ENCODE results near the gene IMP4.

The IMP4 gene

DNA sequence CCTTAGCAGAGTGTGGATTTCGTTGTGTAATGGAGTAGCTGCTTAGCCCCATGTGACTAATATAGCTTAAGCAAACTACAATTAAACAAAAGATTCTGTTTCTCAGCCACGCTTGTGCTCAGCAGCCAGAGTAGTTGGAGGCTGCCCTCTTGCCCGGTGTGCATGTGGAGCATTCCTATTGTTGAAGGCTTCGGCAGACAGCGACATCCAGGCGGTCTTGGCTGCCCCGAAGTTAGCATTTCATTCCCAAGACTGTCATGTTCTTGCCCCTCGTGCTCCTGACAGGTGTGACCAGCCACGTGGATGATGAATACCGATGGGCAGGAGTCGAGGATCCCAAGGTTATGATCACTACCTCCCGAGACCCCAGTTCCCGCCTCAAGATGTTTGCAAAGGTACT, 2.4 kb downstream of the IMP4 start:
- Mint-ChIP-seq H3K36me3 (ENCODE audit: low read depth) (peaks cover 90% of the 10 kb centered on the region), H3K4me3 (peak overlapping the region; percentile 100), H3K9me3 (no peaks in the 10 kb centered on the region), H3K4me1 (ENCODE audit: low read depth) (peaks cover 68% of the 10 kb centered on the region), H3K27ac (peak overlapping the region; percentile 99), H3K27me3 (no peaks in the 10 kb centered on the region)
- DNase-seq: no peak

DNA sequence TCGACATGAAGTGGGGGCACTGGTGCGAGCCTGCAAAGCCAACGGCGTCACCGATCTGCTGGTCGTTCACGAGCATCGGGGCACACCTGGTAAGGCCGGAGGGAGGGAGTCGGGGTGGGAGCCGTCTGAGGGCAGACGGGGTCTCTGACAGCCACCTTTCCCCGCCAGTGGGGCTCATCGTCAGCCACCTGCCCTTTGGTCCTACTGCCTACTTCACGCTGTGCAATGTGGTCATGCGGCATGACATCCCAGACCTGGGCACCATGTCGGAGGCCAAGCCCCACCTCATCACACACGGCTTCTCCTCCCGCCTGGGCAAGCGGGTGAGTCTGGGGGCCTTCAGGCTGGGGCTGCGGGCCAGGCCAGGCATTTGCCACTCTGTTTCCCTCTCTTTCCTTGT, 2.9 kb downstream of the IMP4 start:
- DNase-seq: no peak
- Mint-ChIP-seq H3K4me1 (ENCODE audit: low read depth) (peaks cover 66% of the 10 kb centered on the region), H3K27me3 (no peaks in the 10 kb centered on the region), H3K9me3 (no peaks in the 10 kb centered on the region), H3K27ac (peak overlapping the region; percentile 99), H3K4me3 (no peak overlapping the region), H3K36me3 (ENCODE audit: low read depth) (peaks cover 89% of the 10 kb centered on the region)

DNA sequence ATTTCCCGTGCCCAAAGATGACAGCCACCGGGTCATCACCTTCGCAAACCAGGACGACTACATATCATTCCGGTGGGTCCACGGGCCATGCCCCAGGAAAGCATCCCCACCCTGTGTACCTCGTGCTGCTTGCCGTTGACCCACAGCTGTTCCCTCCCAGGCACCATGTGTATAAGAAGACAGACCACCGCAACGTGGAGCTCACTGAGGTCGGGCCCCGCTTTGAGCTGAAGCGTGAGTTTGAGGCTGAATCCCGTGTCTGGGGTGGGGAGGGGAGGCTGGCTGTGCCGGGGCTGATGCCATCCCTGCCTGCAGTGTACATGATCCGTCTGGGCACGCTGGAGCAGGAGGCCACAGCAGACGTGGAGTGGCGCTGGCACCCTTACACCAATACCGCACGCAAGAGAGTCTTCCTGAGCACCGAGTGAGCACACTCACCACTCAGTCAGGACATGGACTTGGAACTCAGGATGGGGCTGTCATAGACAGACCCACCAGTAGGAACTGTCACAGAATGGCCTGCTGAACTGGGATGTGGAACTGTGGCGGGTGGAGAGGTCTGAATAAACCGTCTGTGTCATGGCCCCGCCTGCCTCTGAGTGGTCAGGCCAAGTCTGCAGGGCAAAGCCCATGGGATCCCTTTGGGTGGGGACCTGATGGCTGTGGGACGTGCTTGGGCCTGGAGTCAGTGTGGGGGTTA, 3.5 kb downstream of the IMP4 start:
- peaks cover 63% of the 10 kb centered on the region for H3K4me1 Mint-ChIP-seq (ENCODE audit: low read depth)
- DNase-seq: no peak
- H3K27me3 Mint-ChIP-seq: no peaks in the 10 kb centered on the region
- no peaks in the 10 kb centered on the region for H3K9me3 Mint-ChIP-seq
- peaks cover 91% of the 10 kb centered on the region for H3K36me3 Mint-ChIP-seq (ENCODE audit: low read depth)
- peak overlapping the region; percentile 87 for H3K27ac Mint-ChIP-seq
- H3K4me3 Mint-ChIP-seq: no peak overlapping the region

- Mint-ChIP-seq H3K4me3 (no peak overlapping the region), H3K27me3 (no peaks in the 10 kb centered on the region), H3K36me3 (ENCODE audit: low read depth) (peaks cover 91% of the 10 kb centered on the region), H3K4me1 (ENCODE audit: low read depth) (peaks cover 62% of the 10 kb centered on the region), H3K9me3 (no peaks in the 10 kb centered on the region), H3K27ac (peak overlapping the region; percentile 87)
- no peak for DNase-seq
These were observed 4.0 kb downstream of the IMP4 start for GRCh38 chr2:130346741-130347066.

DNA sequence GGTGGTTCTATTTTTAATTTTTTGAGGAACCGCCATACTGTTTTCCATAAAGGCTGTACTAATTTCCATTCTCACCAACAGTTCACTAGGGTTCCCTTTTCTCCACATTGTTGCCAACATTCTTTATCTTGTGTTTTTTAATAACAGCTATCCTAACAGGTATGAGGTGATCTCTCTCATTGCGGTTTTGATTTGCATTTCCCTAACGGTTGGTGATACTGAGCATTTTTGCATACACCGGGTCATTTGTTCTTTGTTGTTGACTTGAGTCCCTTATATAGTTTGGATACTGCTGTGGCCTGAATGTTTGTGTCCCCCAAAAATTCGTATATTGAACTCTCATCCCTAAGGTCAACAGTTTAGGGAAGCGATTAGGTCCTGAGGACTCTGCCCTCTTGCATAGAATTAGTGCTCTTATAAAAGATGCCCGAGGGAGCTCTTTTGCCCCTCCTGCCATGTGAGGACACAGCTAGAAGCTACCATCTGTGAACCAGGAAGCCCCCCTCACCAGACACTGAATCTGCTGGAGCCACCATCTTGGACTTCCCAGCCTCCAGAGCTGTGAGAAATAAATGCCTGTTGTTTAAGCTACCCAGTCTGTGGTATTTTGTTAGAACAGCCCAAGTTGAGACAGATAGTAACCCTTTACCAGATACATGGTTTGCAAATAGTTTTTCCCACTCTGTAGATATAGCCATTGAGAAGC, 4.7 kb downstream of the IMP4 start:
- no peaks in the 10 kb centered on the region for H3K27me3 Mint-ChIP-seq
- no peak for DNase-seq
- no peak overlapping the region for H3K4me3 Mint-ChIP-seq
- H3K4me1 Mint-ChIP-seq (ENCODE audit: low read depth): peaks cover 59% of the 10 kb centered on the region
- peak overlapping the region; percentile 71 for H3K27ac Mint-ChIP-seq
- H3K36me3 Mint-ChIP-seq (ENCODE audit: low read depth): peaks cover 84% of the 10 kb centered on the region
- H3K9me3 Mint-ChIP-seq: no peaks in the 10 kb centered on the region

GRCh38 chr2:130349174-130349573, 6.5 kb downstream of the IMP4 start:
- Mint-ChIP-seq H3K27me3 (no peaks in the 10 kb centered on the region), H3K36me3 (ENCODE audit: low read depth) (peaks cover 66% of the 10 kb centered on the region), H3K9me3 (no peaks in the 10 kb centered on the region), H3K4me1 (ENCODE audit: low read depth) (peaks cover 57% of the 10 kb centered on the region), H3K27ac (peak overlapping the region; percentile 31), H3K4me3 (no peak overlapping the region)
- no peak for DNase-seq

DNA sequence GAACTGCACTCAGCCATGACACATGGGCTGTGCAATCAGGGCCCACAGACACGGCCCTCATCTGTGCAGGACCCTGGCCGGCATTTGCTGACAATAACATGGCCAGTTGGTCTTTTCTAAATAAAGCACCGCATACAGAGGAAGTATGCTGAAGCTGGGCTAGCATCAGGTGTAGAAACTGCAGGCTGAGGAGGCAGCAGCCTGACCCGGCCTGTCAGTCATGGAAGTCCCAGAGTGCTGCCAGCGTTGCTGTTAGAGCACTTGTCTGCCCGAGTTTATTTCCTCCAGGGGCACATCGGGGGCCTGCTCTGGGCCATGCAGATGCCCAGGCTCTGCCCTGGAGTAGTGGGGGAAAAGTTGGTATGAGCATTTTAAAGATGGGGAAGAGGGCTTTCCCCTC, 9.0 kb downstream of the IMP4 start:
- Mint-ChIP-seq H3K4me3 (no peak overlapping the region), H3K36me3 (ENCODE audit: low read depth) (peaks cover 41% of the 10 kb centered on the region), H3K4me1 (ENCODE audit: low read depth) (peaks cover 45% of the 10 kb centered on the region), H3K27me3 (peaks cover 2% of the 10 kb centered on the region), H3K9me3 (no peaks in the 10 kb centered on the region), H3K27ac (peak overlapping the region; percentile 11)
- no peak for DNase-seq

- Mint-ChIP-seq H3K4me3 (no peak overlapping the region), H3K27ac (no peak overlapping the region)
These were observed 9.5 kb downstream of the IMP4 start for GRCh38 chr2:130352237-130352636.

DNA sequence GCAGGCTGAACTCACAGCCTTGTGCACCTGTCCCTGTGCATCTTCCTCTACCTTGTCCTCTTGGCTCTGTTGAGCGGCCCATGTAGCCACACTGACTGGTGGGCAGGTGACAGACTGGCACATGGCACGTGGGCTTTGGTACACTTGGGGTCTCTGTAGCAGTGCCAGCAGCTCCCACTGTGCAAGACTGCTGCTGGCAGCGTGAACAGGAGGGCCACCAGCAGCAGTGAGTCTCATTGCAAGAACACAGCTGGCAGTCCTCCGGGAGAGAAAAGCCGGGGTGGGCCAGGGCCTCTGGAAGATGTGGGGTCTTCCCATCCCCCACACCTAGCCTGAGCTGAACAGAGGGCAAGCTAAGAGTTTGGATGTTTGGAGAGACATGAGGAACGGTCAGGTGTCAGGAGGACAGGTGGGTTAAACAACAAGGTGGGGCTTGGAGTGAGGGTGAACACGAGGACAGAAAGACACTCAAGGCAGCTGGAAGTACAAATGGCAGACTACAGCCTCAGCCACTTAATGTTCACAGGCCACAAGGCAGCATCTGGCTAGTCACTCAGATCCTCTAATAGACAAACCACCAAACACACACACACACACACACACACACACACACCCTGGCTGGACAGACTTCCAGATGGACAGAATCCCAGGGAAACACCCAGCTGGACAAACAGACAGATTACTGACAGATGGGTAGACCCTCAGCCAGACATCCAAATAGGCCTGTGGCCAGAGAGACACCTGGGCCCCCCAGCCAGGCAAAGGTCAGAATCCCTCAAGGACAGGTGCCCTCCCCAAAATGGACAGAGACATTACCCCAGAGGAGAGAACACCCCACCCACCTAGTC, 10.8 kb downstream of the IMP4 start:
- Mint-ChIP-seq H3K36me3 (ENCODE audit: low read depth) (peaks cover 23% of the 10 kb centered on the region), H3K4me3 (no peak overlapping the region), H3K27ac (no peak overlapping the region), H3K9me3 (no peaks in the 10 kb centered on the region), H3K27me3 (peaks cover 4% of the 10 kb centered on the region), H3K4me1 (ENCODE audit: low read depth) (peaks cover 27% of the 10 kb centered on the region)
- no peak for DNase-seq

More at GRCh38 chr2:130352237-130352636, 9.5 kb downstream of the IMP4 start:
- DNase-seq: no peak
- Mint-ChIP-seq H3K36me3 (ENCODE audit: low read depth) (peaks cover 36% of the 10 kb centered on the region), H3K9me3 (no peaks in the 10 kb centered on the region), H3K4me1 (ENCODE audit: low read depth) (peaks cover 40% of the 10 kb centered on the region), H3K27me3 (peaks cover 4% of the 10 kb centered on the region)

GRCh38 chr2:130354139-130354428, 11.4 kb downstream of the IMP4 start:
- H3K4me3 Mint-ChIP-seq: no peak overlapping the region
- H3K27me3 Mint-ChIP-seq: peaks cover 4% of the 10 kb centered on the region
- H3K4me1 Mint-ChIP-seq (ENCODE audit: low read depth): peaks cover 22% of the 10 kb centered on the region
- H3K9me3 Mint-ChIP-seq: no peaks in the 10 kb centered on the region
- peaks cover 17% of the 10 kb centered on the region for H3K36me3 Mint-ChIP-seq (ENCODE audit: low read depth)
- no peak overlapping the region for H3K27ac Mint-ChIP-seq
- no peak for DNase-seq

- Mint-ChIP-seq H3K36me3 (ENCODE audit: low read depth) (peaks cover 10% of the 10 kb centered on the region), H3K4me3 (peak overlapping the region; percentile 75), H3K27ac (peak overlapping the region; percentile 50), H3K4me1 (ENCODE audit: low read depth) (peaks cover 17% of the 10 kb centered on the region), H3K9me3 (no peaks in the 10 kb centered on the region), H3K27me3 (peaks cover 4% of the 10 kb centered on the region)
- no peak for DNase-seq
These were observed 12.5 kb downstream of the IMP4 start for GRCh38 chr2:130355172-130355577.

GRCh38 chr2:130355578-130356431, 13.1 kb downstream of the IMP4 start, which contains the start of gene PTPN18:
PTPN18 (plus strand) TSS chr2:130356056; CDS start chr2:130356108, 52 bp downstream.
- peaks cover 4% of the 10 kb centered on the region for H3K27me3 Mint-ChIP-seq
- no peaks in the 10 kb centered on the region for H3K9me3 Mint-ChIP-seq
- peak within 1 kb of the TSS; percentile 50 for H3K27ac Mint-ChIP-seq
- peaks cover 14% of the 10 kb centered on the region for H3K4me1 Mint-ChIP-seq (ENCODE audit: low read depth)
- peak; percentile 78 for DNase-seq
- peak within 1 kb of the TSS; percentile 75 for H3K4me3 Mint-ChIP-seq
- peaks cover 4% of the 10 kb centered on the region for H3K36me3 Mint-ChIP-seq (ENCODE audit: low read depth)

- Mint-ChIP-seq H3K4me1 (ENCODE audit: low read depth) (peaks cover 11% of the 10 kb centered on the region), H3K27me3 (peaks cover 4% of the 10 kb centered on the region), H3K27ac (no peak overlapping the region), H3K9me3 (no peaks in the 10 kb centered on the region), H3K36me3 (ENCODE audit: low read depth) (no peaks in the 10 kb centered on the region), H3K4me3 (no peak overlapping the region)
- DNase-seq: no peak
These were observed 15.2 kb downstream of the IMP4 start for GRCh38 chr2:130357864-130358263.
